Esophagus muscularis mucosa (tissue), 4 donors: ENCODE data around the gene SMCO2. TPM values are rescaled to one million over a fixed set of nuclear protein-coding genes. Genes with fewer than 3 reads are reported as not detected.

Experiments
- DNase-seq: peaks from one replicate; pipeline ENCODE4 v3.0.0-alpha.2; 2017; ENCODE audit errors: extremely low spot score
- H3K27ac ChIP-seq, 4 donors: fragments of 200-600 bp; sonication (generic); replicated peaks in 1 of 4; 1 replicate in 3 of 4; 2 replicates in 1 of 4; pipeline ENCODE4 v1.5.1; 2016 to 2019; ENCODE audit warnings: mild to moderate bottlenecking in 1 of 4
- H3K27me3 ChIP-seq, 4 donors: fragments of 200-600 bp; sonication (generic); one replicate each; pipeline versions ENCODE4 v1.5.1 to v1.6.0; 2016 to 2019
- H3K36me3 ChIP-seq, 4 donors: fragments of 200-600 bp; sonication (generic); one replicate each; pipeline ENCODE4 v1.5.1; 2016 to 2019
- H3K4me1 ChIP-seq, 4 donors: fragments of 200-600 bp; sonication (generic); one replicate each; pipeline ENCODE4 v1.5.1; 2016 to 2019
- H3K4me3 ChIP-seq, 4 donors: fragments of 200-600 bp; sonication (generic); 1 replicate in 2 of 4; 2 replicates in 2 of 4; pipeline ENCODE4 v1.5.1; 2016 to 2019; ENCODE audit warnings: mild to moderate bottlenecking in 4 of 4, moderate library complexity in 1 of 4
- H3K9me3 ChIP-seq, 4 donors: fragments of 200-600 bp; sonication (generic); 1 replicate in 3 of 4; 2 replicates in 1 of 4; pipeline ENCODE4 v1.5.1; 2016 to 2019
- CTCF ChIP-seq, 3 experiments: fragments of 200-600 bp in 2 of 3; fragments of 450-650 bp in 1 of 3; sonication (generic) in 2 of 3; IDR thresholded peaks; one replicate each; pipeline ENCODE4 v1.5.1; 2017 to 2019; ENCODE audit warnings: antibody characterized with exemption in 3 of 3, mild to moderate bottlenecking in 2 of 3, moderate library complexity in 1 of 3
- EP300 ChIP-seq: sonication (generic); formaldehyde crosslinking; IDR thresholded peaks from one replicate; pipeline ENCODE4 v1.6.1; 2017; ENCODE audit warnings: antibody characterized with exemption
- POLR2A ChIP-seq: fragments of 450-650 bp; IDR thresholded peaks from one replicate; pipeline ENCODE4 v1.6.1; 2017; ENCODE audit warnings: antibody characterized with exemption, moderate library complexity, mild to moderate bottlenecking, low read depth
- POLR2AphosphoS5 ChIP-seq, 2 donors: sonication (generic); formaldehyde crosslinking; IDR thresholded peaks; one replicate each; pipeline ENCODE4 v1.6.1; 2017; ENCODE audit warnings: antibody characterized with exemption in 2 of 2
- WGBS: methylation state at CpG from one replicate; pipeline ENCODE4 v1.1.5; 2018; 5-methylcytosine and 5-hydroxymethylcytosine counted together
- intact Hi-C: fragments of 100-400 bp; cut with DNase I; formaldehyde crosslinking; loops from one replicate; pipeline ENCODE4 v1.15.1; 2023
- total RNA-seq, 4 donors: library from RNA; depleted of rRNA; stranded (reverse); fragments of >200 nt; gene quantifications; one replicate each; pipeline versions ENCODE4 v1.1.0 to v1.2.1, GENCODE V29; 2016

SMCO2 gene
- total RNA-seq, 4 donors from 2014 or later: not detected

- no peak for TF ChIP-seq EP300
- no peak for TF ChIP-seq CTCF (IDR thresholded peaks at IDR 0.05)
- no peak for TF ChIP-seq POLR2AphosphoS5 (IDR thresholded peaks at IDR 0.05)
- TF ChIP-seq POLR2A: no peak
- no peaks in the 10 kb centered on the region for H3K27me3 ChIP-seq
- DNase-seq: no peak
- 88% methylated on average over 8 of the region's 8 CpGs for WGBS
- H3K4me3 ChIP-seq: no peak overlapping the region
- peaks cover 0 to 6% (median 0%) of the 10 kb centered on the region in 4 donors for H3K4me1 ChIP-seq
- intact Hi-C loops: no loop called here
- no peak overlapping the region for H3K27ac ChIP-seq
- H3K9me3 ChIP-seq: peaks cover 0 to 10% (median 7%) of the 10 kb centered on the region in 4 donors
- no peaks in the 10 kb centered on the region for H3K36me3 ChIP-seq
Measured at GRCh38 chr12:27447761-27448160, 1.2 kb downstream of the SMCO2 start.

DNA sequence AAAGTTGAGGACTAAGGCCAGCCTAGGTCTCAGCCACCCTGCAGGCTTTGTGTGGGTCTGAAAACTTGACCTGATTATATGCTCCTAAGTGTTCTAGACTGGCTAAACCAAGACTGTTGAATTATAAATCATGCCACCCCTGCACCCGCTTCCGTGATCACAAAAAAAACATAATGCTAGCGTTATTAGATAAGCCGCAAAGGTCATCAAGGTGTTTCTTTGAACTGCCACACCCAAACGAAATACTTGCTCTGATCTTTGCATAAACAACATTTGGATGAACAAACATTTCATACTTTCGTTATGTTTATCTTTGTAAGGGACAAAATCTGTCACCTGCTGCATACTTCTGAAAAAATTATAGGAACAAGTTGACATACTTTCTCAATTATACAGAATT lies 2.5 kb downstream of the SMCO2 start:
- TF ChIP-seq EP300 (no peak), POLR2A (no peak), CTCF (IDR thresholded peaks at IDR 0.05) (no peak), POLR2AphosphoS5 (IDR thresholded peaks at IDR 0.05) (no peak)

GRCh38 chr12:27449893-27450534 lies 3.5 kb downstream of the SMCO2 start:
- intact Hi-C loops: no loop called here
- 95% methylated on average over 5 of the region's 5 CpGs for WGBS
- H3K9me3 ChIP-seq: peaks cover 0 to 10% (median 7%) of the 10 kb centered on the region in 4 donors
- no peak overlapping the region for H3K4me3 ChIP-seq
- H3K4me1 ChIP-seq: peaks cover 0 to 6% (median 0%) of the 10 kb centered on the region in 4 donors
- TF ChIP-seq EP300 (no peak), CTCF (IDR thresholded peaks at IDR 0.05) (no peak), POLR2AphosphoS5 (IDR thresholded peaks at IDR 0.05) (no peak), POLR2A (no peak)
- no peaks in the 10 kb centered on the region for H3K36me3 ChIP-seq
- DNase-seq: no peak
- no peaks in the 10 kb centered on the region for H3K27me3 ChIP-seq
- H3K27ac ChIP-seq: no peak overlapping the region

More for the DNA sequence above, 2.5 kb downstream of the SMCO2 start:
- no peak overlapping the region for H3K27ac ChIP-seq
- H3K36me3 ChIP-seq: no peaks in the 10 kb centered on the region
- no peak overlapping the region for H3K4me3 ChIP-seq
- 91% methylated on average over 6 of the region's 6 CpGs for WGBS
- H3K27me3 ChIP-seq: no peaks in the 10 kb centered on the region
- DNase-seq: no peak
- peaks cover 0 to 6% (median 0%) of the 10 kb centered on the region in 4 donors for H3K4me1 ChIP-seq
- intact Hi-C loops: no loop called here
- peaks cover 0 to 10% (median 7%) of the 10 kb centered on the region in 4 donors for H3K9me3 ChIP-seq

- Histone ChIP-seq H3K36me3 (no peaks in the 10 kb centered on the region), H3K9me3 (peaks cover 0 to 2% (median under 1%) of the 10 kb centered on the region in 4 donors), H3K27ac (no peak overlapping the region), H3K4me3 (no peak overlapping the region), H3K27me3 (no peaks in the 10 kb centered on the region), H3K4me1 (peaks cover 0 to 6% (median 0%) of the 10 kb centered on the region in 4 donors)
- intact Hi-C loops: no loop called here
- no peak for DNase-seq
- TF ChIP-seq POLR2A (no peak), EP300 (no peak), CTCF (IDR thresholded peaks at IDR 0.05) (no peak), POLR2AphosphoS5 (IDR thresholded peaks at IDR 0.05) (no peak)
- 81% methylated on average over 6 of the region's 6 CpGs for WGBS
Measured at GRCh38 chr12:27451036-27451825, 4.7 kb downstream of the SMCO2 start.
